ENCODE measurements around the gene ANKRD33.

The ANKRD33 gene

GRCh38 chr12:51917746-51918453, 30.0 kb downstream of the ANKRD33 start:
- DNase-seq (ENCODE audit: low spot score), result no peak

GRCh38 chr12:51920046-51920445, 32.1 kb downstream of the ANKRD33 start:
- no peak for DNase-seq (ENCODE audit: low spot score)

GRCh38 chr12:51921017-51921725, 33.3 kb downstream of the ANKRD33 start:
- no peak for DNase-seq (ENCODE audit: low spot score)

GRCh38 chr12:51922146-51922545, 34.2 kb downstream of the ANKRD33 start:
- no peak for DNase-seq (ENCODE audit: low spot score)

- DNase-seq (ENCODE audit: low spot score), result peak; percentile 66
Observed at GRCh38 chr12:51922762-51923505, 35.0 kb downstream of the ANKRD33 start.

GRCh38 chr12:51923506-51924365, 35.8 kb downstream of the ANKRD33 start:
- DNase-seq (ENCODE audit: low spot score), result peak; percentile 36

- DNase-seq (ENCODE audit: low spot score), result no peak
Observed at GRCh38 chr12:51924551-51925319, 36.8 kb downstream of the ANKRD33 start.

GRCh38 chr12:51925346-51926063, 37.6 kb downstream of the ANKRD33 start:
- no peak for DNase-seq (ENCODE audit: low spot score)

- DNase-seq (ENCODE audit: low spot score), result no peak
Observed at GRCh38 chr12:51926064-51926632, 38.2 kb downstream of the ANKRD33 start.

GRCh38 chr12:51926718-51927117, 38.8 kb downstream of the ANKRD33 start:
- DNase-seq (ENCODE audit: low spot score), result no peak

- no peak for DNase-seq (ENCODE audit: low spot score)
Observed at GRCh38 chr12:51932218-51933076, 44.5 kb downstream of the ANKRD33 start.

GRCh38 chr12:51934080-51934479, 46.2 kb downstream of the ANKRD33 start:
- no peak for DNase-seq (ENCODE audit: low spot score)

GRCh38 chr12:51937926-51938325, 50.0 kb downstream of the ANKRD33 start:
- DNase-seq (ENCODE audit: low spot score), result no peak

- no peak for DNase-seq (ENCODE audit: low spot score)
Observed at GRCh38 chr12:51938726-51939125, 50.8 kb downstream of the ANKRD33 start.

GRCh38 chr12:51941011-51941581, 53.2 kb downstream of the ANKRD33 start:
- no peak for DNase-seq (ENCODE audit: low spot score)

Measured in Ammon's horn (tissue), 1 donor.